Kidney (tissue), 14 donors: Measurements from ENCODE around the gene MUC6. TPM values are rescaled to one million over a fixed set of nuclear protein-coding genes. Genes with fewer than 3 reads are reported as not detected.

ENCODE experiments used
- DNase-seq, 5 donors: peaks; one replicate each; pipeline ENCODE4 v3.0.0-alpha.2; 2013 to 2020
- FAIRE-seq: peaks from 2 replicates; lab custom pipeline; 2012; peaks lifted over from hg19 to GRCh38; lab: Jason Lieb, UNC
- H3K27ac ChIP-seq, 2 donors: one replicate each; pipeline ENCODE4 v1.7.0; 2013; ENCODE audit warnings: low read depth in 2 of 2, low read length in 2 of 2, inconsistent platforms in 1 of 2
- H3K27me3 ChIP-seq: one replicate; pipeline ENCODE4 v1.7.1; 2013; ENCODE audit warnings: low read length, inconsistent platforms; ENCODE audit not compliant: control insufficient read depth, insufficient read depth
- H3K36me3 ChIP-seq, 3 donors: one replicate each; pipeline versions ENCODE4 v1.7.0 to v1.7.1; 2013; ENCODE audit warnings: low read length in 3 of 3, control low read depth in 1 of 3, inconsistent platforms in 1 of 3; ENCODE audit not compliant: insufficient read depth in 3 of 3, control insufficient read depth in 2 of 3
- H3K4me1 ChIP-seq, 3 donors: one replicate each; pipeline versions ENCODE4 v1.7.0 to v1.7.1; 2013; ENCODE audit warnings: low read length in 3 of 3, inconsistent platforms in 1 of 3, low read depth in 1 of 3; ENCODE audit not compliant: control insufficient read depth in 2 of 3, insufficient read depth in 2 of 3
- H3K4me3 ChIP-seq, 3 donors: one replicate each; pipeline versions ENCODE4 v1.7.0 to v1.8.1; 2013; ENCODE audit warnings: low read length in 3 of 3, control low read depth in 1 of 3, inconsistent platforms in 1 of 3
- H3K9ac ChIP-seq, 3 donors: one replicate each; pipeline versions ENCODE4 v1.7.0 to v1.7.1; 2013; ENCODE audit warnings: low read length in 3 of 3, control low read depth in 1 of 3, inconsistent platforms in 1 of 3
- H3K9me3 ChIP-seq, 3 donors: one replicate each; pipeline versions ENCODE4 v1.7.0 to v1.7.1; 2013; ENCODE audit warnings: low read length in 3 of 3, control low read depth in 1 of 3, inconsistent platforms in 1 of 3; ENCODE audit not compliant: control insufficient read depth in 2 of 3, insufficient read depth in 1 of 3
- intact Hi-C: fragments of 100-400 bp; cut with DNase I; formaldehyde crosslinking; loops from one replicate; pipeline ENCODE4 v1.11.1; 2022
- polyA plus RNA-seq: library from polyadenylated mRNA; stranded (reverse); fragments of 350-450 nt; fragmentation: Illumina TruSeq; extraction: RNeasy Lipid Tissue Mini Kit (QIAGEN cat#74804); gene quantifications from one replicate; pipeline ENCODE4 v1.2.3, GENCODE V29; 2014; ENCODE audit warnings: low read depth, low replicate concordance; ENCODE audit not compliant: insufficient read depth
- total RNA-seq: library from RNA; stranded (reverse); fragmentation: NEBNext Ultra II Directional; extraction: Animal tissue kit (Norgen Biotek cat#: 25700); gene quantifications from one replicate; pipeline ENCODE4 v1.2.1, GENCODE V29; 2021
- TF ChIP-seq, protein P1 (sequence below): IDR thresholded peaks from 3 replicates; pipeline ENCODE4 v1.5.1; 2012; ENCODE audit warnings: mild to moderate bottlenecking, moderate library complexity, borderline replicate concordance; ENCODE audit not compliant: insufficient read depth; ENCODE audit errors: extremely low read depth
- donor health status: control.
- donor health status: control.
- donor health status: control.
- donor health status: control.
- donor health status: control.
- donor health status: DM: yes; HTN: yes; CAD: no.
- donor health status: Normal renal cell carcinoma (clear cell type).

The MUC6 gene
- total and polyA plus RNA-seq, 2 donors from 2014 or later = 1.1 to 3.0 TPM

DNA sequence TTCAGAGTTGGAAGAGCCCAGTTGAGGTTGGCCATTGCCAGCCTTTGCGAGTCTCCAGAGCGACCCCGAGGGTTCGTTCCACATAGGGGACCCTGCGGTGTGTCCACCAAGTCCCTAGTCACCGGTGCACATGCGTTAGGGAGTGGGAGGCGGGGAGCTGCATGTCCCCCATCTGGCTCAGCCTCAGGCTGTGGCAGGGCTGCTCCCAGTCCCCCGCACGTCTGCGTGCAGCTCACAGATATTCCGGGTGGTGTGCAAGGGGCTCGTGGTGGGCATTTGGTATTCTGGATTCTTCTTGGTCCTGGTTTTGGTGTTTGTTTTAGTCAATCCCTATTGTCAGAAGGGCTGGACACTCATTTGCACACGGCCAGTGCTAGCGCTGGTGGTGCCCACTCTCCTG is 48.8 kb downstream of the MUC6 start:
- no peak overlapping the region for H3K4me3 ChIP-seq
- no peak overlapping the region for H3K27ac ChIP-seq
- no peak for FAIRE-seq
- no peaks in the 10 kb centered on the region for H3K27me3 ChIP-seq
- H3K9me3 ChIP-seq = no peaks in the 10 kb centered on the region
- intact Hi-C loops = no loop called here
- peaks cover 2 to 51% (median 31%) of the 10 kb centered on the region in 3 donors for H3K36me3 ChIP-seq
- no peak overlapping the region for H3K9ac ChIP-seq
- no peak for DNase-seq
- TF ChIP-seq, protein P1, sequence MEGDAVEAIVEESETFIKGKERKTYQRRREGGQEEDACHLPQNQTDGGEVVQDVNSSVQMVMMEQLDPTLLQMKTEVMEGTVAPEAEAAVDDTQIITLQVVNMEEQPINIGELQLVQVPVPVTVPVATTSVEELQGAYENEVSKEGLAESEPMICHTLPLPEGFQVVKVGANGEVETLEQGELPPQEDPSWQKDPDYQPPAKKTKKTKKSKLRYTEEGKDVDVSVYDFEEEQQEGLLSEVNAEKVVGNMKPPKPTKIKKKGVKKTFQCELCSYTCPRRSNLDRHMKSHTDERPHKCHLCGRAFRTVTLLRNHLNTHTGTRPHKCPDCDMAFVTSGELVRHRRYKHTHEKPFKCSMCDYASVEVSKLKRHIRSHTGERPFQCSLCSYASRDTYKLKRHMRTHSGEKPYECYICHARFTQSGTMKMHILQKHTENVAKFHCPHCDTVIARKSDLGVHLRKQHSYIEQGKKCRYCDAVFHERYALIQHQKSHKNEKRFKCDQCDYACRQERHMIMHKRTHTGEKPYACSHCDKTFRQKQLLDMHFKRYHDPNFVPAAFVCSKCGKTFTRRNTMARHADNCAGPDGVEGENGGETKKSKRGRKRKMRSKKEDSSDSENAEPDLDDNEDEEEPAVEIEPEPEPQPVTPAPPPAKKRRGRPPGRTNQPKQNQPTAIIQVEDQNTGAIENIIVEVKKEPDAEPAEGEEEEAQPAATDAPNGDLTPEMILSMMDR = no peak
- H3K4me1 ChIP-seq = peaks cover 0 to 13% (median 0%) of the 10 kb centered on the region in 3 donors

DNA sequence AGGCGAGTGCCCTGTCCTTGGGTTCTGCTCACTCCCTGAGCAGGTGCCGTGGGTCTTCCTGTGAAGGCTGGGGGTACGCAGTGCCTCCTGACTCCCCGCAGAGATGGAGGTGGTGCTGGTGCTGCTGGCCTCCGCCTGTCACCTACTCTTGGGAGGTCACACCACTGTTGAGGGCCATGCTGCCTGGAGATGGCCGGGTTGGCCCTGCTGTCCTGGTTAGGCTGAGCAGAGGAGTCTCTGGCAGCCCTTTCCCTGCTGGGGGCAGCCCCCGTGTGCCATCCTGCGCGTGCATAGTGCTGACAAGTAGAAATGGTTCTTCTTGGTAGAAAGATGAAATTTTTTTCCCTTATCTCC is 49.6 kb downstream of the MUC6 start:
- peaks cover 0 to 49% (median 27%) of the 10 kb centered on the region in 3 donors for H3K36me3 ChIP-seq
- H3K9ac ChIP-seq = peak overlapping the region in 1 of 3 donors; percentile 12
- peak overlapping the region in 1 of 2 donors; percentile 16 for H3K27ac ChIP-seq
- FAIRE-seq (no peak), DNase-seq (no peak)
- intact Hi-C loops = no loop called here
- no peaks in the 10 kb centered on the region for H3K27me3 ChIP-seq
- H3K4me1 ChIP-seq = peaks cover 0 to 13% (median 0%) of the 10 kb centered on the region in 3 donors
- TF ChIP-seq, protein P1 = no peak
- no peaks in the 10 kb centered on the region for H3K9me3 ChIP-seq
- no peak overlapping the region for H3K4me3 ChIP-seq

DNA sequence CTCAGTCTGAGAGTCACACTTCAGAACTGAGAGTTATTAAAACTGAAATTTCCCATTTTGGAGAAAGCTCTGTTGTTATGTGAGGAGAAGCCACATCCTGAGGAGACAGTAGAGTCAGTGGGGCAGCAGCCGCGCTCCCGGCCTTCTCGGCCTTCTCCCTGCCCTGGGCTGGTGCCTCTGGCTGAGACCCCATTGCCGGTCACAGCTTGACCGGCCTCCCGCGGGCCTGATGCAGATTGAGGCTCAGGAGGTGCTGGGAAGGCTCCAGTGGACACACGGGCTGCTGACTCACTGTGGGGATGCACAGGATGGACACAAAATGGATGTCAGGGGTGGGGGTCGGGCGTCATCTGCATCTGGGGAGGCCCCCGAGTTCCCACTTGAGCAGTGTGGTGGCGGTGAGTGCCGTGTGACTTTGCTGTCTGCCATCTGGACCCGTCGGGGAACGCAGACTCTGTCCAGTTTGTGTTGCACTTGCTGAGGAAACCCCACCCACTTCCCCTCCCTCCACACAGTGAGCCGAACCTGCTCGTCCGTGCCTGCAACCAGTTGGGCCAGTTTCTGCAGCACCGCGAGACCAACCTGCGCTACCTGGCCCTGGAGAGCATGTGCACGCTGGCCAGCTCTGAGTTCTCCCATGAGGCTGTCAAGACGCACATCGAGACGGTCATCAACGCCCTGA is 50.1 kb downstream of the MUC6 start:
- peak overlapping the region in 1 of 2 donors; percentile 16 for H3K27ac ChIP-seq
- intact Hi-C loops = no loop called here
- TF ChIP-seq, protein P1 = no peak
- no peaks in the 10 kb centered on the region for H3K27me3 ChIP-seq
- H3K9me3 ChIP-seq = no peaks in the 10 kb centered on the region
- H3K36me3 ChIP-seq = peaks cover 0 to 53% (median 30%) of the 10 kb centered on the region in 3 donors
- H3K4me1 ChIP-seq = peaks cover 0 to 13% (median 0%) of the 10 kb centered on the region in 3 donors
- DNase-seq (peak; percentile 71 to 91 (median 81)), FAIRE-seq (no peak)
- H3K4me3 ChIP-seq = no peak overlapping the region
- no peak overlapping the region for H3K9ac ChIP-seq

DNA sequence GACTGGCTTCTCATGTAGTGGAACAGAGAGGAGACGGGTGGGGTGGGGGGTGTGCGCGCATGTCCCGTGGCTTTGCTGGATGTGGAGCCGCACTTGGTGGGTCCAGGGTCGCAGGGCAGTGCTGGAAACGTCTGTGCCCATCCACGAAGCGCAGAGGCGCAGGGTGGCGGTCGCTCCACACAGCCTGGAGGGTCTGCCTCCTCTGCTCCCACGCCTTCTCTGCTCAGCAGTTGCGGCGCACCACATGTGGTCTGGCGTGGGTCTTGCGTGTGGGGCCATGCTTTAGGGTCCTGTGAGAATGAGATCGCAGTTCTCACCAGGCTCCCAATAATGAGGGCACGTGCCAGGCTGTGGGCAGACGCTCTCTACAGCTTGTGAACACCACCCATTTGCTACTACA is 50.7 kb downstream of the MUC6 start:
- peaks cover 0 to 13% (median 0%) of the 10 kb centered on the region in 3 donors for H3K4me1 ChIP-seq
- FAIRE-seq (no peak), DNase-seq (no peak)
- no peak overlapping the region for H3K4me3 ChIP-seq
- no peak overlapping the region for H3K9ac ChIP-seq
- intact Hi-C loops = no loop called here
- H3K36me3 ChIP-seq = peaks cover 0 to 58% (median 34%) of the 10 kb centered on the region in 3 donors
- no peak overlapping the region for H3K27ac ChIP-seq
- H3K27me3 ChIP-seq = no peaks in the 10 kb centered on the region
- TF ChIP-seq, protein P1 = no peak
- H3K9me3 ChIP-seq = no peaks in the 10 kb centered on the region
